HG03103 (cell line): ENCODE results near the gene PCDHGB4.
"Not testable (repeated sequence)": the region's sequence is repeated elsewhere in the genome, so short reads cannot be mapped to it uniquely, and the experiment has no call there.

Experiments
- ATAC-seq: cut with Tn5 transposase; IDR thresholded peaks from one replicate; pipeline ENCODE4 v1.9.1; 2021; ENCODE audit warnings: low read depth; ENCODE audit not compliant: unreplicated experiment

The PCDHGB4 gene

GRCh38 chr5:141387557-141388311 lies at the start of gene PCDHGB4:
PCDHGB4 (plus strand) TSS chr5:141387698; CDS start chr5:141387885, 187 bp downstream.
- ATAC-seq: peak; percentile 51

GRCh38 chr5:141338538-141339306 lies 48.8 kb upstream of the PCDHGB4 start, which contains the start of gene PCDHGA2:
PCDHGA2 (plus strand) TSS chr5:141338760.
- ATAC-seq: no peak

GRCh38 chr5:141340781-141341354 lies 46.6 kb upstream of the PCDHGB4 start:
- ATAC-seq: not testable (repeated sequence)

GRCh38 chr5:141342773-141343172 lies 44.7 kb upstream of the PCDHGB4 start:
- ATAC-seq: no peak

GRCh38 chr5:141343242-141343952 lies 44.1 kb upstream of the PCDHGB4 start, which contains the start of gene PCDHGA3:
PCDHGA3 (plus strand) TSS chr5:141343829; CDS start chr5:141344034, 205 bp downstream.
- ATAC-seq: no peak

- no peak for ATAC-seq
These were observed 43.5 kb upstream of the PCDHGB4 start for GRCh38 chr5:141343953-141344463.

GRCh38 chr5:141345327-141345726 lies 42.2 kb upstream of the PCDHGB4 start:
- no peak for ATAC-seq

GRCh38 chr5:141346017-141346416 lies 41.5 kb upstream of the PCDHGB4 start:
- not testable (repeated sequence) for ATAC-seq

- ATAC-seq: no peak
These were observed 37.4 kb upstream of the PCDHGB4 start, which contains the start of gene PCDHGB1 for GRCh38 chr5:141349917-141350619. PCDHGB1 (plus strand) TSS chr5:141350099; CDS start chr5:141350261, 162 bp downstream.

GRCh38 chr5:141351591-141351990 lies 35.9 kb upstream of the PCDHGB4 start:
- no peak for ATAC-seq

- ATAC-seq: no peak
These were observed 32.5 kb upstream of the PCDHGB4 start, which contains the start of gene PCDHGA4 for GRCh38 chr5:141354900-141355469. PCDHGA4 (plus strand) TSS chr5:141355021; CDS start chr5:141355108, 87 bp downstream.

- no peak for ATAC-seq
These were observed 31.9 kb upstream of the PCDHGB4 start for GRCh38 chr5:141355641-141356040.

GRCh38 chr5:141356133-141356532 lies 31.4 kb upstream of the PCDHGB4 start:
- ATAC-seq: no peak

GRCh38 chr5:141356950-141357349 lies 30.5 kb upstream of the PCDHGB4 start:
- no peak for ATAC-seq

- ATAC-seq: no peak
These were observed 27.6 kb upstream of the PCDHGB4 start, which contains the start of gene PCDHGB2 for GRCh38 chr5:141359790-141360426. PCDHGB2 (plus strand) TSS chr5:141359994; CDS start chr5:141360136, 142 bp downstream.

GRCh38 chr5:141360685-141361084 lies 26.8 kb upstream of the PCDHGB4 start:
- ATAC-seq: no peak

GRCh38 chr5:141362719-141363118 lies 24.8 kb upstream of the PCDHGB4 start:
- ATAC-seq: no peak

- ATAC-seq: no peak
These were observed 23.4 kb upstream of the PCDHGB4 start, which contains the start of gene PCDHGA5 for GRCh38 chr5:141363952-141364660. PCDHGA5 (plus strand) TSS chr5:141364162; CDS start chr5:141364331, 169 bp downstream.
